GM23248 (cell line): Measurements from ENCODE around the gene DAAM1.

ENCODE experiments used
- EZH2 ChIP-seq: fragments of 200-600 bp; sonication (generic); IDR thresholded peaks from 2 replicates; pipeline ENCODE4 v1.6.1; 2018; ENCODE audit warnings: antibody characterized with exemption, mild to moderate bottlenecking; ENCODE audit not compliant: insufficient read depth, poor library complexity, severe bottlenecking
- EZH2phosphoT487 ChIP-seq: fragments of 200-600 bp; sonication (generic); IDR thresholded peaks from 2 replicates; pipeline ENCODE4 v1.6.1; 2018; ENCODE audit warnings: antibody characterized with exemption, moderate library complexity, mild to moderate bottlenecking, low read depth; ENCODE audit not compliant: insufficient read depth

- TF ChIP-seq EZH2phosphoT487 (no peak), EZH2 (no peak)
Measured at GRCh38 chr14:59359431-59360124, 171.1 kb downstream of the DAAM1 start.
